K562 (cell line): ENCODE data around the gene ACTL7B. TPM values are rescaled to one million over a fixed set of nuclear protein-coding genes. Genes with fewer than 3 reads are reported as not detected.

Experiments used
- ATAC-seq: fragments of 200-7000 bp; cut with Tn5 transposase; 3 replicates; pipeline ENCODE4 v1.9.1; 2020; ENCODE audit warnings: moderate library complexity
- Bru-seq: library from RNA; stranded (reverse); fragments of 400-500 nt; gene quantifications from one replicate; lab custom pipeline; 2021; lab: Mats Ljungman, UMichigan
- BruChase-seq, 2 experiments: library from RNA; stranded (reverse); fragments of 400-500 nt; gene quantifications; one replicate each; lab custom pipeline; 2021; lab: Mats Ljungman, UMichigan
- BruUV-seq: library from RNA; stranded (reverse); fragments of 400-500 nt; replicated peaks from 2 replicates; lab custom pipeline; 2021; lab: Mats Ljungman, UMichigan
- CTCF ChIA-PET: fragments of 300-600 bp; formaldehyde crosslinking; extraction: SDS; loops from one replicate; lab custom pipeline; 2021; ENCODE audit warnings: low intra/inter-chr PET ratio; lab: Yijun Ruan, JAX
- POLR2A ChIA-PET: fragments of 300-600, 350-650 bp; sonication (Branson Sonifier 250); formaldehyde crosslinking; extraction: SDS; loops from one replicate; lab custom pipeline; 2021; ENCODE audit warnings: antibody characterized with exemption, inconsistent platforms; lab: Yijun Ruan, JAX
- DNase-seq, 4 experiments: peaks; one replicate each; pipeline versions ENCODE4 v3.0.0 to v3.0.0-alpha.2; 2011 to 2018; ENCODE audit warnings: low spot score in 3 of 4, mixed read lengths in 3 of 4; ENCODE audit errors: extremely low read depth in 1 of 4
- FAIRE-seq: peaks from 2 replicates; lab custom pipeline; 2011; peaks lifted over from hg19 to GRCh38; lab: Jason Lieb, UNC
- H2AFZ ChIP-seq: 2 replicates; pipeline ENCODE4 v1.6.0; 2011; ENCODE audit warnings: low read depth, low read length, control low read depth, inconsistent platforms
- H3K27ac ChIP-seq: fragments of 200-600 bp; 3 replicates; pipeline ENCODE4 v1.8.0; 2011; ENCODE audit warnings: low read depth, mild to moderate bottlenecking, control low read depth, inconsistent platforms, low read length, moderate library complexity, mixed read lengths; ENCODE audit errors: extremely low read depth
- H3K27me3 ChIP-seq, 2 experiments: fragments of 300-600 bp in 1 of 2; 2 replicates in 1 of 2; 3 replicates in 1 of 2; pipeline versions ENCODE4 v1.6.0 to v1.8.0; 2011; ENCODE audit warnings: inconsistent platforms in 2 of 2, low read length in 2 of 2, mild to moderate bottlenecking in 1 of 2, mixed read lengths in 1 of 2, moderate library complexity in 1 of 2; ENCODE audit not compliant: control insufficient read depth in 2 of 2, insufficient read depth in 2 of 2
- H3K36me3 ChIP-seq: fragments of 300-600 bp; 3 replicates; pipeline ENCODE4 v1.8.0; 2011; ENCODE audit warnings: mild to moderate bottlenecking, low read length, inconsistent platforms; ENCODE audit not compliant: control insufficient read depth, insufficient read depth
- H3K4me1 ChIP-seq, 2 experiments: fragments of 200-600 bp in 1 of 2; replicated peaks in 1 of 2; 2 replicates in 1 of 2; 3 replicates in 1 of 2; pipeline versions ENCODE4 v1.5.1 to v1.8.0; 2011; ENCODE audit warnings: inconsistent platforms in 2 of 2, low read length in 2 of 2, mild to moderate bottlenecking in 1 of 2, mixed read lengths in 1 of 2, moderate library complexity in 1 of 2; ENCODE audit not compliant: control insufficient read depth in 2 of 2, insufficient read depth in 2 of 2
- H3K4me2 ChIP-seq: 2 replicates; pipeline ENCODE4 v1.6.1; 2011; ENCODE audit warnings: low read length, control low read depth, inconsistent platforms, mixed read lengths; ENCODE audit not compliant: insufficient read depth
- H3K4me3 ChIP-seq: fragments of 200-600 bp; sonication (generic), shearing (Covaris generic); 2 replicates; pipeline ENCODE4 v1.5.1; 2016; ENCODE audit warnings: control low read depth, inconsistent platforms
- H3K79me2 ChIP-seq: fragments of 200-600 bp; 3 replicates; pipeline ENCODE4 v1.8.0; 2011; ENCODE audit warnings: low read length, inconsistent platforms; ENCODE audit not compliant: control insufficient read depth, insufficient read depth
- H3K9ac ChIP-seq, 2 experiments: 2 replicates each; pipeline versions ENCODE4 v1.6.0 to v1.6.1; 2011; ENCODE audit warnings: low read depth in 2 of 2, low read length in 2 of 2, control low read depth in 1 of 2, inconsistent platforms in 1 of 2, mild to moderate bottlenecking in 1 of 2, mixed read lengths in 1 of 2; ENCODE audit not compliant: insufficient read depth in 1 of 2
- H3K9me1 ChIP-seq: one replicate; pipeline ENCODE4 v1.6.0; 2011; ENCODE audit warnings: inconsistent platforms, mild to moderate bottlenecking, low read length, moderate library complexity; ENCODE audit not compliant: control insufficient read depth, insufficient read depth
- H3K9me3 ChIP-seq: replicated peaks from 2 replicates; pipeline ENCODE4 v1.5.1; 2011; ENCODE audit warnings: low read depth, low read length, inconsistent platforms; ENCODE audit not compliant: control insufficient read depth, insufficient read depth
- H4K20me1 ChIP-seq: replicated peaks from 2 replicates; pipeline ENCODE4 v1.6.1; 2011; ENCODE audit warnings: low read length, inconsistent platforms, mixed read lengths; ENCODE audit not compliant: control insufficient read depth, insufficient read depth
- CBX3 ChIP-seq, 2 experiments: IDR thresholded peaks; 1 replicate in 1 of 2; 2 replicates in 1 of 2; pipeline ENCODE4 v1.6.1; 2012; ENCODE audit warnings: inconsistent platforms in 2 of 2, low read length in 2 of 2, borderline replicate concordance in 1 of 2, control low read depth in 1 of 2
- DIDO1 ChIP-seq: fragments of 450-650 bp; IDR thresholded peaks from 2 replicates; pipeline ENCODE4 v1.6.1; 2016; ENCODE audit warnings: low read depth, missing biosample characterization, missing genetic modification characterization
- ZNF232 ChIP-seq: sonication (generic); formaldehyde crosslinking; IDR thresholded peaks from 2 replicates; pipeline ENCODE4 v1.8.0; 2022; ENCODE audit warnings: mild to moderate bottlenecking, missing genetic modification reagents
- ZNF384 ChIP-seq: IDR thresholded peaks from 2 replicates; pipeline ENCODE4 v1.6.1; 2012; ENCODE audit warnings: low read depth, low read length, improper control_type of control experiment
- WGBS: fragments of 100-300 bp; shearing (Covaris generic); methylation state at CpG from one replicate; pipeline ENCODE4 v1.1.6; 2016; ENCODE audit warnings: low coverage, mixed read lengths; ENCODE audit not compliant: insufficient coverage; ENCODE audit errors: missing lambda C conversion rate; 5-methylcytosine and 5-hydroxymethylcytosine counted together
- in situ Hi-C: fragments of 300-500 bp; cut with MboI; formaldehyde crosslinking; loops from 4 replicates; pipeline ENCODE4 v1.15.0; 2018; ENCODE audit warnings: inconsistent platforms, mixed read lengths
- intact Hi-C: fragments of 100-400 bp; cut with micrococcal nuclease; formaldehyde crosslinking; loops from 2 replicates; pipeline ENCODE4 v1.14.2; 2022
- long read RNA-seq, 3 experiments: library from polyadenylated mRNA in 2 of 3; library from RNA in 1 of 3; unstranded in 2 of 3; stranded (forward) in 1 of 3; transcript quantifications; one replicate each; pipeline ENCODE4 v2.0.0, GENCODE V29; 2019 to 2022
- polyA minus RNA-seq, 3 experiments: library from RNA; depleted of rRNA, polyadenylated mRNA; stranded (reverse); fragments of >200 nt; gene quantifications; 2 replicates each; pipeline ENCODE4 v1.2.3, GENCODE V29; 2011
- polyA plus RNA-seq, 8 experiments: library from polyadenylated mRNA; depleted of rRNA in 4 of 8; stranded (reverse) in 5 of 8; unstranded in 3 of 8; fragments of >200 nt; fragmentation: Nextera tagmentation in 2 of 8; fragmentation: Illumina TruSeq in 1 of 8; extraction: Ambion mirVana in 2 of 8; extraction: Trizol in 1 of 8; gene quantifications; 2 replicates each; pipeline versions ENCODE4 v1.2.1 to v1.2.3, GENCODE V29; 2011 to 2014; ENCODE audit warnings: inconsistent platforms in 1 of 8, missing spikeins in 1 of 8
- total RNA-seq, 7 experiments: library from RNA; depleted of rRNA in 6 of 7; stranded (reverse); fragments of >200 nt in 6 of 7; fragmentation: Illumina TruSeq in 2 of 7; extraction: Trizol in 2 of 7; gene quantifications; 2 replicates each; pipeline versions ENCODE4 v1.2.1 to v1.2.3, GENCODE V29; 2011 to 2021; ENCODE audit warnings: low replicate concordance in 1 of 7
- TF ChIP-seq, protein P1 (sequence below): fragments of 450-650 bp; IDR thresholded peaks from 2 replicates; pipeline ENCODE4 v1.7.0; 2016; ENCODE audit warnings: borderline replicate concordance
- TF ChIP-seq, protein P2 (sequence below): fragments of 450-650 bp; IDR thresholded peaks from 2 replicates; pipeline ENCODE4 v1.6.1; 2018; ENCODE audit not compliant: partially characterized antibody

Gene ACTL7B, protein sequence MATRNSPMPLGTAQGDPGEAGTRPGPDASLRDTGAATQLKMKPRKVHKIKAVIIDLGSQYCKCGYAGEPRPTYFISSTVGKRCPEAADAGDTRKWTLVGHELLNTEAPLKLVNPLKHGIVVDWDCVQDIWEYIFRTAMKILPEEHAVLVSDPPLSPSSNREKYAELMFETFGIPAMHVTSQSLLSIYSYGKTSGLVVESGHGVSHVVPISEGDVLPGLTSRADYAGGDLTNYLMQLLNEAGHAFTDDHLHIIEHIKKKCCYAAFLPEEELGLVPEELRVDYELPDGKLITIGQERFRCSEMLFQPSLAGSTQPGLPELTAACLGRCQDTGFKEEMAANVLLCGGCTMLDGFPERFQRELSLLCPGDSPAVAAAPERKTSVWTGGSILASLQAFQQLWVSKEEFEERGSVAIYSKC
- total RNA-seq (2011; cell fraction: chromatin; rRNA removed; ENCODE audit: low replicate concordance), result not detected in 2 replicates
- total RNA-seq (2011; cell fraction: nucleolus; rRNA removed), result 0.13 TPM in 1 of 2 replicates, not detected in the other
- total RNA-seq (2011; cell fraction: nucleoplasm; rRNA removed), result 0.31 TPM in 1 of 2 replicates, not detected in the other
- total RNA-seq (2014; rRNA removed), result not detected in 2 replicates
- not detected in 2 replicates for total RNA-seq (2014; rRNA removed; fragmentation: Illumina TruSeq; extraction: Trizol)
- total RNA-seq (2015; rRNA removed; fragmentation: Illumina TruSeq; extraction: Trizol), result not detected in 2 replicates
- not detected in 2 replicates for total RNA-seq (2021)
- not detected in 2 replicates for polyA plus RNA-seq (2011; rRNA removed)
- not detected in 2 replicates for polyA plus RNA-seq (2011; cell fraction: cytosol; rRNA removed)
- polyA plus RNA-seq (2011; cell fraction: nucleus; rRNA removed), result 0.04 TPM in 2 replicates
- not detected in 2 replicates for polyA plus RNA-seq (2012)
- not detected in 2 replicates for polyA plus RNA-seq (2014; fragmentation: Illumina TruSeq; extraction: Trizol)
- not detected for polyA plus RNA-seq (2014; fragmentation: Nextera tagmentation; extraction: Ambion mirVana)
- polyA plus RNA-seq (2014; rRNA removed), result 0.04 TPM in 1 of 2 replicates, not detected in the other
- not detected in 2 replicates for polyA minus RNA-seq (2011; rRNA and poly(A)+ RNA removed)
- polyA minus RNA-seq (2011; cell fraction: cytosol; rRNA and poly(A)+ RNA removed), result not detected in 2 replicates
- not detected in 2 replicates for polyA minus RNA-seq (2011; cell fraction: nucleus; rRNA and poly(A)+ RNA removed)
- percentile 34 among the genes with signal in this experiment for Bru-seq, nascent RNA
- percentile 18 among the genes with signal in this experiment for BruChase-seq, experiment 1, labeled RNA remaining after a 2-hour chase
- percentile 42 among the genes with signal in this experiment for BruChase-seq, experiment 2, labeled RNA remaining after a 6-hour chase
- long read RNA-seq, experiment 1, result 0 reads
- long read RNA-seq, experiment 2, result 0 reads
- long read RNA-seq, experiment 3, result 0 reads

DNA sequence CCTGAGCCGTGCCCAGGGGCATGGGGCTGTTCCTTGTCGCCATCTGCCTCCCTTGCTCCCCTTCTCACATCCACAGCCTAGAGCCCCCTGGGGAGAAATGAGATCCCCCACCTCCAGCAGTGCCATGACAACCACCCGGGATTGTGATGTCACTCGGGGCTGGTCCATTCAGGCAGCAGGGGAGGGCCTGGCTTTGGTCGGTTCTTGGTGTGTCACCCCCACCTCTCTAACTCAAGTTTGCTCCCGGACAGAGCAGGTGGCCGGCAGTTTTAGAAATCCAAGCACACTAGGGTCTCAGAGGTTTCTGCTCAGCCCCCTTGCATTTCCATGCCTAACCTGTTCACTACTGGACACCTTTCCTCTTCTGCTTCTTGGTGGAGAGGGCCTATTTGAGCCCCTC lies at the start of gene ACTL7B:
Gene ACTL7B, minus strand, starts transcription at position 99 of the 400 bp plus-strand sequence. Its CDS starts 56 bp downstream, at position 43.
- H3K4me2 ChIP-seq, result no peak within 1 kb of the TSS
- peaks cover 38 to 45% of the 10 kb centered on the region in 2 experiments for H3K27me3 ChIP-seq
- H3K27ac ChIP-seq, result no peak within 1 kb of the TSS
- in situ Hi-C loops (no loop called here), intact Hi-C loops (loop anchor here (10.0 kb wide), 1 partner anchor 369 kb away; no protein-coding TSS in a partner anchor)
- FAIRE-seq (no peak), ATAC-seq (no peak), DNase-seq (no peak)
- no peaks in the 10 kb centered on the region for H3K79me2 ChIP-seq
- no peaks in the 10 kb centered on the region; the same call in 1 of the 2 replicates for H4K20me1 ChIP-seq
- H2AFZ ChIP-seq, result no peak within 1 kb of the TSS
- WGBS, result 8% methylated on average over 7 of the region's 7 CpGs
- peaks cover 0 to 15% of the 10 kb centered on the region in 2 experiments; a peak in 1 of 5 replicates for H3K4me1 ChIP-seq
- TF ChIP-seq, protein P1, sequence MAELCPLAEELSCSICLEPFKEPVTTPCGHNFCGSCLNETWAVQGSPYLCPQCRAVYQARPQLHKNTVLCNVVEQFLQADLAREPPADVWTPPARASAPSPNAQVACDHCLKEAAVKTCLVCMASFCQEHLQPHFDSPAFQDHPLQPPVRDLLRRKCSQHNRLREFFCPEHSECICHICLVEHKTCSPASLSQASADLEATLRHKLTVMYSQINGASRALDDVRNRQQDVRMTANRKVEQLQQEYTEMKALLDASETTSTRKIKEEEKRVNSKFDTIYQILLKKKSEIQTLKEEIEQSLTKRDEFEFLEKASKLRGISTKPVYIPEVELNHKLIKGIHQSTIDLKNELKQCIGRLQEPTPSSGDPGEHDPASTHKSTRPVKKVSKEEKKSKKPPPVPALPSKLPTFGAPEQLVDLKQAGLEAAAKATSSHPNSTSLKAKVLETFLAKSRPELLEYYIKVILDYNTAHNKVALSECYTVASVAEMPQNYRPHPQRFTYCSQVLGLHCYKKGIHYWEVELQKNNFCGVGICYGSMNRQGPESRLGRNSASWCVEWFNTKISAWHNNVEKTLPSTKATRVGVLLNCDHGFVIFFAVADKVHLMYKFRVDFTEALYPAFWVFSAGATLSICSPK, result no peak
- TF ChIP-seq, protein P2, sequence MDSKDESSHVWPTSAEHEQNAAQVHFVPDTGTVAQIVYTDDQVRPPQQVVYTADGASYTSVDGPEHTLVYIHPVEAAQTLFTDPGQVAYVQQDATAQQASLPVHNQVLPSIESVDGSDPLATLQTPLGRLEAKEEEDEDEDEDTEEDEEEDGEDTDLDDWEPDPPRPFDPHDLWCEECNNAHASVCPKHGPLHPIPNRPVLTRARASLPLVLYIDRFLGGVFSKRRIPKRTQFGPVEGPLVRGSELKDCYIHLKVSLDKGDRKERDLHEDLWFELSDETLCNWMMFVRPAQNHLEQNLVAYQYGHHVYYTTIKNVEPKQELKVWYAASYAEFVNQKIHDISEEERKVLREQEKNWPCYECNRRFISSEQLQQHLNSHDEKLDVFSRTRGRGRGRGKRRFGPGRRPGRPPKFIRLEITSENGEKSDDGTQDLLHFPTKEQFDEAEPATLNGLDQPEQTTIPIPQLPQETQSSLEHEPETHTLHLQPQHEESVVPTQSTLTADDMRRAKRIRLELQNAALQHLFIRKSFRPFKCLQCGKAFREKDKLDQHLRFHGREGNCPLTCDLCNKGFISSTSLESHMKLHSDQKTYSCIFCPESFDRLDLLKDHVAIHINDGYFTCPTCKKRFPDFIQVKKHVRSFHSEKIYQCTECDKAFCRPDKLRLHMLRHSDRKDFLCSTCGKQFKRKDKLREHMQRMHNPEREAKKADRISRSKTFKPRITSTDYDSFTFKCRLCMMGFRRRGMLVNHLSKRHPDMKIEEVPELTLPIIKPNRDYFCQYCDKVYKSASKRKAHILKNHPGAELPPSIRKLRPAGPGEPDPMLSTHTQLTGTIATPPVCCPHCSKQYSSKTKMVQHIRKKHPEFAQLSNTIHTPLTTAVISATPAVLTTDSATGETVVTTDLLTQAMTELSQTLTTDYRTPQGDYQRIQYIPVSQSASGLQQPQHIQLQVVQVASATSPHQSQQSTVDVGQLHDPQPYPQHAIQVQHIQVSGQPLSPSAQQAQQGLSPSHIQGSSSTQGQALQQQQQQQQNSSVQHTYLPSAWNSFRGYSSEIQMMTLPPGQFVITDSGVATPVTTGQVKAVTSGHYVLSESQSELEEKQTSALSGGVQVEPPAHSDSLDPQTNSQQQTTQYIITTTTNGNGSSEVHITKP, result peak; percentile 63
- TF ChIP-seq ZNF232 (CRISPR knock-in tag), result no peak
- TF ChIP-seq CBX3 (IDR thresholded peaks at IDR 0.05; ENCODE audit: borderline replicate concordance in 1 of 2, low read length in 2 of 2), result no peak
- TF ChIP-seq ZNF384, result no peak
- TF ChIP-seq DIDO1 (tag), result no peak
- H3K9me3 ChIP-seq, result no peaks in the 10 kb centered on the region
- no peak within 1 kb of the TSS for H3K4me3 ChIP-seq
- CTCF ChIA-PET, result no interaction called here
- H3K36me3 ChIP-seq, result no peaks in the 10 kb centered on the region
- POLR2A ChIA-PET, result interaction anchor here (1.5 kb wide), 1 partner anchor 12 kb away, joined by 6 read pairs; no protein-coding TSS in a partner anchor
- no TSS peak for BruUV-seq
- H3K9me1 ChIP-seq, result no peaks in the 10 kb centered on the region
- H3K9ac ChIP-seq, result no peak within 1 kb of the TSS
